HepG2 (cell line): ENCODE measurements around the gene DPH2. TPM values are rescaled to one million over a fixed set of nuclear protein-coding genes. Genes with fewer than 3 reads are reported as not detected.

Experiments used
- AGO1 ChIP-seq: fragments of 200-400 bp; formaldehyde crosslinking; IDR thresholded peaks from 2 replicates; pipeline ENCODE4 v1.6.1; 2017; ENCODE audit warnings: mild to moderate bottlenecking, low read depth, low read length, moderate library complexity; ENCODE audit not compliant: poor library complexity, severe bottlenecking
- ARNTL ChIP-seq: sonication (generic); formaldehyde crosslinking; IDR thresholded peaks from 2 replicates; pipeline ENCODE4 v1.4.0; 2020; ENCODE audit warnings: mild to moderate bottlenecking, missing genetic modification reagents
- ASH2L ChIP-seq: fragments of 300-600, 200-600 bp; sonication (generic); IDR thresholded peaks from 2 replicates; pipeline ENCODE4 v1.7.0; 2017; ENCODE audit warnings: low read depth, mild to moderate bottlenecking, moderate library complexity, mixed read lengths, low read length; ENCODE audit not compliant: insufficient read length
- CREB1 ChIP-seq, 2 experiments: fragments of 450-650 bp in 1 of 2; IDR thresholded peaks; 2 replicates each; pipeline ENCODE4 v1.6.1; 2016 to 2017; ENCODE audit warnings: control low read depth in 1 of 2, mild to moderate bottlenecking in 1 of 2, missing compliant biosample characterization in 1 of 2, missing genetic modification characterization in 1 of 2
- DNMT1 ChIP-seq: sonication (generic); formaldehyde crosslinking; IDR thresholded peaks from 2 replicates; pipeline ENCODE4 v1.5.1; 2020; ENCODE audit warnings: mild to moderate bottlenecking, missing genetic modification reagents
- HNF4A ChIP-seq: sonication (generic); formaldehyde crosslinking; IDR thresholded peaks from 2 replicates; pipeline ENCODE4 v1.4.0; 2020; ENCODE audit warnings: missing genetic modification reagents
- HOXD1 ChIP-seq: sonication (generic); formaldehyde crosslinking; IDR thresholded peaks from 2 replicates; pipeline ENCODE4 v1.5.0; 2020; ENCODE audit warnings: missing genetic modification reagents
- KDM5B ChIP-seq: sonication (generic); formaldehyde crosslinking; IDR thresholded peaks from 2 replicates; pipeline ENCODE4 v1.4.0; 2020; ENCODE audit warnings: missing genetic modification reagents, mild to moderate bottlenecking, borderline replicate concordance
- MEIS1 ChIP-seq: sonication (generic); formaldehyde crosslinking; IDR thresholded peaks from 2 replicates; pipeline ENCODE4 v1.9.0; 2021; ENCODE audit warnings: mild to moderate bottlenecking, missing genetic modification reagents, moderate library complexity, borderline replicate concordance
- NR2C2 ChIP-seq: sonication (generic); formaldehyde crosslinking; IDR thresholded peaks from 2 replicates; pipeline ENCODE4 v1.4.0; 2020; ENCODE audit warnings: missing genetic modification reagents, mild to moderate bottlenecking, moderate library complexity, borderline replicate concordance
- NR2F6 ChIP-seq, 2 experiments: IDR thresholded peaks; 2 replicates each; pipeline ENCODE4 v1.6.1; 2016; ENCODE audit warnings: antibody characterized with exemption in 1 of 2, mild to moderate bottlenecking in 1 of 2
- POLR2G ChIP-seq: fragments of 200-400 bp; formaldehyde crosslinking; IDR thresholded peaks from 2 replicates; pipeline ENCODE4 v1.6.1; 2018; ENCODE audit warnings: mild to moderate bottlenecking, low read depth, low read length, moderate library complexity
- RFXAP ChIP-seq: sonication (generic); formaldehyde crosslinking; IDR thresholded peaks from 2 replicates; pipeline ENCODE4 v1.4.0; 2020; ENCODE audit warnings: missing genetic modification reagents, borderline replicate concordance
- YEATS4 ChIP-seq: sonication (generic); formaldehyde crosslinking; IDR thresholded peaks from 2 replicates; pipeline ENCODE4 v1.4.0; 2020; ENCODE audit warnings: missing genetic modification reagents, borderline replicate concordance
- ZNF558 ChIP-seq: sonication (generic); formaldehyde crosslinking; IDR thresholded peaks from 2 replicates; pipeline ENCODE4 v1.9.0; 2022; ENCODE audit warnings: mild to moderate bottlenecking, missing genetic modification reagents, borderline replicate concordance
- ZNF678 ChIP-seq: sonication (generic); formaldehyde crosslinking; IDR thresholded peaks from 2 replicates; pipeline ENCODE4 v1.4.0; 2020; ENCODE audit warnings: mild to moderate bottlenecking, missing genetic modification reagents
- ZNF746 ChIP-seq: sonication (generic); formaldehyde crosslinking; IDR thresholded peaks from 2 replicates; pipeline ENCODE4 v1.8.0; 2022; ENCODE audit warnings: mild to moderate bottlenecking, missing genetic modification reagents
- polyA plus RNA-seq, 8 experiments: library from polyadenylated mRNA; depleted of rRNA in 3 of 8; stranded (reverse) in 7 of 8; unstranded in 1 of 8; fragments of >200 nt; fragmentation: Illumina TruSeq in 4 of 8; extraction: Trizol in 4 of 8; gene quantifications; 2 replicates each; pipeline versions ENCODE4 v1.2.1 to v1.2.3, GENCODE V29; 2011 to 2016; ENCODE audit warnings: low read depth in 4 of 8, missing spikeins in 1 of 8, mixed read lengths in 1 of 8; ENCODE audit not compliant: insufficient read depth in 1 of 8
- total RNA-seq, 5 experiments: library from RNA; depleted of rRNA; stranded (reverse); fragments of >200 nt; fragmentation: Illumina TruSeq; extraction: Trizol; gene quantifications; 2 replicates each; pipeline ENCODE4 v1.2.3, GENCODE V29; 2016; ENCODE audit warnings: low read depth in 1 of 5
- TF ChIP-seq, protein P1 (sequence below): sonication (generic); formaldehyde crosslinking; conservative IDR thresholded peaks from 2 replicates; pipeline ENCODE4 v1.4.0; 2020; ENCODE audit warnings: mild to moderate bottlenecking, missing genetic modification reagents, moderate library complexity
- TF ChIP-seq, protein P2 (sequence below): sonication (generic); formaldehyde crosslinking; IDR thresholded peaks from 2 replicates; pipeline ENCODE4 v1.8.0; 2022; ENCODE audit warnings: missing genetic modification reagents, mild to moderate bottlenecking, borderline replicate concordance
- TF ChIP-seq, protein P3 (sequence below): IDR thresholded peaks from 2 replicates; pipeline ENCODE4 v1.6.1; 2016; ENCODE audit warnings: missing compliant biosample characterization, missing genetic modification reagents, borderline replicate concordance

The DPH2 gene
- total and polyA plus RNA-seq, 2 of the 13 experiments (the other 11 are each of a cell fraction or from before 2014, with no cell fraction given), result 32.2 to 38.3 TPM

DNA sequence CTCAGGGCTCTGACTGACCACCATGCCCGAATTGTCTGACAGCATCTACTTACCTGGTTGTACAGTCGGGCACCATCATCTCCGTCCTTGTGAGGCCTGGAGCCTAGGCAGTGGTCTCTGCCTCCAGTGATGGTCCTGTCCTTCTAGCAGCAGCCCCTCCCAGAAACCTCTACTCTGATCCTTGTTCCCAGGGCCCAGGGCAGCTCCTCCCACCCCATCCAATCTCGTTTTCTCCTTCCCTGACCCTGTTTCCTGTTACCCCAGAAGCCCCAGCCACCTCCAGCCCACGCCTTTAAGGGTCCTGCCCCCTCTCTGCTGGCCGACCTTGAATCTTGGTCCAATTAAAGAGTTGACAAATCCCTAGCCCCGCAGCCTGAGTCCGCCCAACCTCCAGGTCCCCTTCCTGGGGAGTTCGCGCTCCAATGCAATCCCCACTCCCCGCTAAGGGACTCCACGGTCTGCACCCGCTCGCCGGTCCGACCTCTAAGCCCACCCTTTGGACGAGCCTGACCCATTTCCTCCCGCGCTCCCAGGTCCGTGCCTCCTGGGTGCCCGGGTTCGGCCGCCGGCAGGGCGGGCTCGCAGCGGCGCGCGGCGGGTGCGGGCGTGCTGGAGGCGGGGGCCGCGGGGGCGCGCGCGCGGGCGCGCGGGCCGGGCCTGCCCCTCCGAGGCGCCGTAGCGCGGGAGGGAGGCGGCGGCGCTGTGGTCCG, 8.9 kb downstream of the DPH2 start, which contains the start of gene B4GALT2 (continued):
- TF ChIP-seq, protein P1, sequence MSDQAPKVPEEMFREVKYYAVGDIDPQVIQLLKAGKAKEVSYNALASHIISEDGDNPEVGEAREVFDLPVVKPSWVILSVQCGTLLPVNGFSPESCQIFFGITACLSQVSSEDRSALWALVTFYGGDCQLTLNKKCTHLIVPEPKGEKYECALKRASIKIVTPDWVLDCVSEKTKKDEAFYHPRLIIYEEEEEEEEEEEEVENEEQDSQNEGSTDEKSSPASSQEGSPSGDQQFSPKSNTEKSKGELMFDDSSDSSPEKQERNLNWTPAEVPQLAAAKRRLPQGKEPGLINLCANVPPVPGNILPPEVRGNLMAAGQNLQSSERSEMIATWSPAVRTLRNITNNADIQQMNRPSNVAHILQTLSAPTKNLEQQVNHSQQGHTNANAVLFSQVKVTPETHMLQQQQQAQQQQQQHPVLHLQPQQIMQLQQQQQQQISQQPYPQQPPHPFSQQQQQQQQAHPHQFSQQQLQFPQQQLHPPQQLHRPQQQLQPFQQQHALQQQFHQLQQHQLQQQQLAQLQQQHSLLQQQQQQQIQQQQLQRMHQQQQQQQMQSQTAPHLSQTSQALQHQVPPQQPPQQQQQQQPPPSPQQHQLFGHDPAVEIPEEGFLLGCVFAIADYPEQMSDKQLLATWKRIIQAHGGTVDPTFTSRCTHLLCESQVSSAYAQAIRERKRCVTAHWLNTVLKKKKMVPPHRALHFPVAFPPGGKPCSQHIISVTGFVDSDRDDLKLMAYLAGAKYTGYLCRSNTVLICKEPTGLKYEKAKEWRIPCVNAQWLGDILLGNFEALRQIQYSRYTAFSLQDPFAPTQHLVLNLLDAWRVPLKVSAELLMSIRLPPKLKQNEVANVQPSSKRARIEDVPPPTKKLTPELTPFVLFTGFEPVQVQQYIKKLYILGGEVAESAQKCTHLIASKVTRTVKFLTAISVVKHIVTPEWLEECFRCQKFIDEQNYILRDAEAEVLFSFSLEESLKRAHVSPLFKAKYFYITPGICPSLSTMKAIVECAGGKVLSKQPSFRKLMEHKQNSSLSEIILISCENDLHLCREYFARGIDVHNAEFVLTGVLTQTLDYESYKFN (CRISPR knock-in tag), result peak; percentile 64
- peak; percentile 44; the same call in 1 of the 2 replicates for TF ChIP-seq MEIS1
- TF ChIP-seq POLR2G, result peak; percentile 59; the same call in 1 of the 2 replicates
- TF ChIP-seq HNF4A (CRISPR knock-in tag), result 0 out of 2 replicates have a peak, but pooled peaks have one; percentile 13
- TF ChIP-seq CREB1 (IDR thresholded peaks at IDR 0.05), result no peak
- peak; percentile 18; the same call in 1 of the 2 replicates for TF ChIP-seq CREB1 (CRISPR knock-in tag; IDR thresholded peaks at IDR 0.05)
- 0 out of 2 replicates have a peak, but pooled peaks have one; percentile 33 for TF ChIP-seq NR2F6 (IDR thresholded peaks at IDR 0.05)
- TF ChIP-seq NR2F6 (CRISPR knock-in tag; IDR thresholded peaks at IDR 0.05), result no peak
- peak; percentile 64 for TF ChIP-seq NR2C2 (CRISPR knock-in tag)
- TF ChIP-seq ZNF558 (CRISPR knock-in tag), result 0 out of 2 replicates have a peak, but pooled peaks have one; percentile 23
- TF ChIP-seq ARNTL (CRISPR knock-in tag), result peak; percentile 56; the same call in 1 of the 2 replicates
- peak; percentile 61; the same call in 1 of the 2 replicates for TF ChIP-seq KDM5B (CRISPR knock-in tag)
- peak; percentile 30; the same call in 1 of the 2 replicates for TF ChIP-seq HOXD1 (CRISPR knock-in tag)
- TF ChIP-seq YEATS4 (CRISPR knock-in tag), result peak; percentile 72
- TF ChIP-seq RFXAP, result peak; percentile 52; the same call in 1 of the 2 replicates
- TF ChIP-seq, protein P2, sequence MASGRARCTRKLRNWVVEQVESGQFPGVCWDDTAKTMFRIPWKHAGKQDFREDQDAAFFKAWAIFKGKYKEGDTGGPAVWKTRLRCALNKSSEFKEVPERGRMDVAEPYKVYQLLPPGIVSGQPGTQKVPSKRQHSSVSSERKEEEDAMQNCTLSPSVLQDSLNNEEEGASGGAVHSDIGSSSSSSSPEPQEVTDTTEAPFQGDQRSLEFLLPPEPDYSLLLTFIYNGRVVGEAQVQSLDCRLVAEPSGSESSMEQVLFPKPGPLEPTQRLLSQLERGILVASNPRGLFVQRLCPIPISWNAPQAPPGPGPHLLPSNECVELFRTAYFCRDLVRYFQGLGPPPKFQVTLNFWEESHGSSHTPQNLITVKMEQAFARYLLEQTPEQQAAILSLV (CRISPR knock-in tag), result 0 out of 2 replicates have a peak, but pooled peaks have one; percentile 83
- TF ChIP-seq, protein P3, sequence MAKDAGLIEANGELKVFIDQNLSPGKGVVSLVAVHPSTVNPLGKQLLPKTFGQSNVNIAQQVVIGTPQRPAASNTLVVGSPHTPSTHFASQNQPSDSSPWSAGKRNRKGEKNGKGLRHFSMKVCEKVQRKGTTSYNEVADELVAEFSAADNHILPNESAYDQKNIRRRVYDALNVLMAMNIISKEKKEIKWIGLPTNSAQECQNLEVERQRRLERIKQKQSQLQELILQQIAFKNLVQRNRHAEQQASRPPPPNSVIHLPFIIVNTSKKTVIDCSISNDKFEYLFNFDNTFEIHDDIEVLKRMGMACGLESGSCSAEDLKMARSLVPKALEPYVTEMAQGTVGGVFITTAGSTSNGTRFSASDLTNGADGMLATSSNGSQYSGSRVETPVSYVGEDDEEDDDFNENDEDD (CRISPR knock-in tag), result peak; percentile 26; the same call in 1 of the 2 replicates
- peak; percentile 37 for TF ChIP-seq ASH2L
- 0 out of 2 replicates have a peak, but pooled peaks have one; percentile 47 for TF ChIP-seq ZNF678 (CRISPR knock-in tag)
- TF ChIP-seq AGO1, result peak; percentile 80
- TF ChIP-seq ZNF746 (CRISPR knock-in tag), result peak; percentile 28; the same call in 1 of the 2 replicates
- TF ChIP-seq DNMT1, result 0 out of 2 replicates have a peak, but pooled peaks have one; percentile 26
